Measurements from ENCODE around the gene KLF4.

Gene KLF4

DNA sequence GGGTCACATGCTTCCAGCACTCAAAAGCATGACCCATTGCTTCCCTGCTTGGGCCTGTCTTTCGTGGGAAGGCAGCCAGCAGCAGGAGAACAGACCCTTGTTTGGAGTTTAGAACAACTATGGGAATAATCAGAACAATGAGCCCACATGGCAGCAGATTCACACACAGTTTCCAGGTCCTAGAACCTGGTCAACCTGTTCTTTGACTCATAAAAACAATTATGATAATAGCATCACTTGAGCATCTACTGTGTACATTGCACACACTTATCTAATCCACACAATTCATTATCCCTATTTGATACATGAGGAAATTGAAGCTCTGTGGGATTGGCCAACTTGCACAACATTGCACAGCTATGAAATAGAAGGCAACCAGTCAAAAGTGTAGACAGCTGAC is 41.7 kb downstream of the KLF4 start:
- DNase-seq (ENCODE audit: low spot score), result no peak

DNA sequence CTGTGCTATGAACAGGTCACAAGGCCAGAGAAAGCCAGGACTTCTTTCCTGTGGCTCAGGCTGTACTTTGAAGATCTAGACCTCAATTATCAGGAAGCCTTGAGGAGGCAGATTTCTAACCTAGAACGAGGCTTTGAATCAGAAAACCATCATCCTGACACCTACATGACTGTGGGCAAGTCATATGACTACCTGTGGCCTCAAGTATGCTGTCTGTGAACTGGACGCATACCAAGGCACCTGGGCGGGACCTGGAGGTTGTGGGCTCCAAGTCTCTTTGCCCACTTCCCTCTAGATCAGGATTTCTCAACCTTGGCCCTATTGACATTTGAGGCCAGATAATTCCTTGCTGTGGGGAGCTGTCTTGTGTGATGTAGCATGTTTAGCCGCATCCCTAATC is 42.5 kb downstream of the KLF4 start:
- no peak for DNase-seq (ENCODE audit: low spot score)

DNA sequence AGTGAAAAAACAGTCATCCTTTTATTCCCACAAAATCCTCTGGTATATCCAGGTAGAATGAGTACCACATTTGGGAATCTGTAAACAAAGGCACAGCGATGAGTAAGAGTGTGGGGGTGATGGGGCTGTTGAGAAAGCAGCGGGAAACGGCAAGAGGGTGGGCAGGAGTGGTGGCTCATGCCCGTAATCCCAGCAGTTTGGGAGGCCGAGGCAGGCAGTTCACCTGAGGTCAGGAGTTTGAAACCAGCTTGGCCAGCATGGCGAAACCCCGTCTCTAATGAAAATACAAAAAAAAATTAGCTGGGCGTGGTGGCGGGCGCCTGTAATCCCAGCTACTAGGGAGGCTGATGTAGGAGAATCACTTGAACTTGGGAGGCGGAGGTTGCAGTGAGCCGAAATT is 43.1 kb downstream of the KLF4 start:
- no peak for DNase-seq (ENCODE audit: low spot score)

DNA sequence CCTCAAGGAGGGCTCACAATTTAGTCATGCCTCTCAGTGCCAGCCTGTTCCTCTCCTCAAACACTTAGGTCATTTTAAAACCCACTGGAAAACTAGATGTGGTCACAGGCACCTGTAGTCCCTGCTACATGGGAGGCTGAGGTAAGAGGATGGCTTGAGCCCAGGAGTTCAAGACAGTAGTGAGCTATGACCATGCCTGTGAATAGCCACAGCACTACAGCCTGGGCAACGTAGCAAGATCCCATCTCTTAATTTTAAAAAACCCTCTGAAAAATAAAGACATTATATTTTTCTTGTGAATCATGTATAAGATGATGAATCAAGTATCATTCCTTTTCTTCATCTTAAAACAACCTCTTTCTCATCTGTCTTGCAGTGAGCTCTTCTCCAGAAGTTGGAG is 45.8 kb downstream of the KLF4 start:
- no peak for DNase-seq (ENCODE audit: low spot score)

DNA sequence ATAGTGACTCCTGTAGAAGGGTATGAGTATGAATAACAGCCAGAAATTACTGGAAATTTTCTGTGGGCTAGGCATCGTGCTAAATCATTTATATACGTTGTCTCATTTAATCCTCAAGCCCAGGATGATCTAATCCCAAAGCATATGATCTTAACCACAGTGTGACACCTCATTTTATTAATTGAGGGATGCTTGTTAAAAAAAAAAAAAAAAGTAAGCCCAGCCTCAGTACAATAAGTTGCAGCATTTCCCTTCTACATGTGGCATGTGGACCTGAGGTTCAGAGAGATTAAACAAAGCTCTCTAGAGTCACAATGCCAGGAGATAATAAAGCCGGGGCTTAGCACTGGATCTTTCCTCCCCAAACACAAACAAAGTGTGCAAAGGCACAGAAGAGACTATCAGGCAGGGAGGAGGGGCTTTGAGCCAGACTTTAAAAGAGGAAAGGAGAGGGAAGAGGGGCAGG is 49.5 kb downstream of the KLF4 start:
- no peak for DNase-seq (ENCODE audit: low spot score)

DNA sequence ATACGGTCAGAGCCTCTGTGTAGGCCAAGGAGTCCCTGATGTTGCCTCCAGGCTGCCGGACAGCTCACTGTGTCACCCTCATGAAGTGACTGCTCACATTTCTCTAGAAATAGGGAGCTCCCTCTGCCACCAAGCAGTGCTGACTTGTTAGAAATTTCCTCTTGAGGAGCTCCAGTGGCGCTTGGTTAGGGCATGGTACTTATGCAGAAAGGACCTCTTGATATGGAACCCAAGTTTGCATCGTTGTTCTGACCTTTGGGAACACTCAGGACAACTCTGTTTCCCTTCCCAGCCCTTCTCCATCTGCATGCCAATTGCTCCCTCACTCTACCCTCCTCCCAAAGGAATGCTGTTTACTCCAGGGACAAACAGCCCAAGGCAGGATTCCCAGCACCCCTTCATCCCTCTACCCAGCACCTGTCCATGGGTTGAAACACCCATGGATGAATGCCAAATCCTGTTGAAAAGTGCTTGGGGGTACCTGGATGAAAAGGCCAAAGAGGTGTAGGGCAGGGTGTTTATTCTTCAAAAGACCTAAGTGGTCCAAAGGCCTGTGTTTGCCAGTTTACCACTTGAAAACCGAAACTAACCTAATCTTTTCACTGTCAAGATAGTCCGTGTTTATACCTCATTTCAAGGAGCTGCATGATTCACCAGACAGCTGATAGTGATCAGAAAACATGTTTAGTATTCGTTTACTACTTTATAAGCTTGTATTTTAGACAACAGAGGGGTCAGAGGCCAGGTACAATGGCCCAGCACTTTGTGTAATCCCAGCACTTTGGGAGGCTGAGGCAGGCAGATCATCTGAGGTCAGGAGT is 51.1 kb downstream of the KLF4 start:
- DNase-seq (ENCODE audit: low spot score), result no peak

DNA sequence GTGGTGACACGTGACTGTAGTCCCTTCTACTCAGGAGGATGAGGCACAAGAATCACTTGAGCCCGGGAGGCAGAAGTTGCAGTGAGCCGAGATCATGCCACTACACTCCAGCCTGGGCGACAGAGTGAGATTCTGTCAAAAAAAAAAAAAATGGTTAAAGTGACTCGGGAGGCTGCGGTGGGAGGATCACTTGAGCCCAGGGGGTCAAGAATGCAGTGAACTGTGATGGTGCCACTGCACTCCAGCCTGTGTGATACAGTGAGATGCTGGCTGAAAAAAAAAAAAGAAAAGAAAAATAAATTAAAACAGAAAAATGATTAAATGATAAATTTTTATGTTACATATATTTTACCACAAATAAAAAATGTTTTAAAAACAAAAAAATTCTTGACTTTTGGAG is 51.9 kb downstream of the KLF4 start:
- DNase-seq (ENCODE audit: low spot score), result no peak

DNA sequence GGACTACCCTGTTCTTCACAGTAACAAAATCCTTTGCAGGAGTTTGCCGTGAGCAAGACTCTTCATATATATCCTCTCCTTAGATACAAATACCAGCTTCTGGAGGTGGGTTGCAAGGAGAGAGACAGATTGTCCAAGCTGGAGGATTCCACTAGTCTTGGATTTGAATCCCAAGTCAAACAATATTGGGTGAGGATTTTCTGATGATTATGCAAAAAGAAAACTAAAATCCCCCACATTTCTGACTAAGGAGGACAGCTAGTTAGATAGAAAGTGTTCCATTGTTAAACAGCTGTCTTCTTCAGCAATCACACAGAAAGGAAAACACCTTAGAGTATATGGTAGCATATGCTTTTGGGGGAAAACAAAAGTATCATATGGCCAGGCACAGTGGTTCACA is 54.2 kb downstream of the KLF4 start:
- DNase-seq (ENCODE audit: low spot score), result no peak
